Fibroblast of pulmonary artery (primary cell): ENCODE data around the gene RIPOR2.
"Not testable (repeated sequence)": the region's sequence is repeated elsewhere in the genome, so short reads cannot be mapped to it uniquely, and the experiment has no call there.

Source experiments
- DNase-seq: peaks from one replicate; pipeline ENCODE4 v3.0.0-alpha.2; 2010; ENCODE audit warnings: low read depth
- H3K4me3 ChIP-seq: replicated peaks from 2 replicates; pipeline ENCODE4 v1.5.1; 2011; ENCODE audit warnings: low read depth, mild to moderate bottlenecking, control low read depth, low read length, moderate library complexity
- TF ChIP-seq, protein P1 (sequence below): IDR thresholded peaks from 2 replicates; pipeline ENCODE4 v1.5.1; 2011; ENCODE audit warnings: mild to moderate bottlenecking, control low read depth, low read length, inconsistent platforms; ENCODE audit errors: missing control alignments

The RIPOR2 gene

DNA sequence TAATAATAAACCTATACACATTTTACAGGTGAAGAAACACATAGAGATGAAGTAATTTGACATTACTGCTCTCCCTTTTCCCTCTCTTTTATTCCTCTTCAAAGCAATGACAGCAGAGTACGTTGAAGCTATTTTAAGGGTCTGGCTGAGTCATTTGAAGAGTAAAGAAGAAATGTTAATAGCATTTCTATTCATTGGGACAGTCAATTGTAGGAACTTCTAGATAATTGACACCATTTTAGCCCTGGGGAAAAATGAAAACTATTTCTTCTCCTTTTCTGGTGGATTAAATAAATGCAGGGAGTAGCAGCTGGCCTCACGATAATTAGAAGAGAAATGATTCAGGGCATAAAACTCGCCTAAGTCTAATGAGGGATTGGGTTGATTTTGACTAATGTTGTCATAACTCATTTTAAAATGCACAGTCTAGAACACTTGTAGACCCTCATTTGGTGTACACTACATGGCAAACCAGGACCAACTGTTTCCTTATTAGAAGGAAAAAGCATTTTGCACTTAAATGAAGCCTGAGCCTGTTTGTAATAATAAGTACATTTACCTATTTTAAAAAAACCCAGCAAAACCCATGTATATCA lies 48.1 kb downstream of the RIPOR2 start:
- DNase-seq, result no peak
- TF ChIP-seq, protein P1, sequence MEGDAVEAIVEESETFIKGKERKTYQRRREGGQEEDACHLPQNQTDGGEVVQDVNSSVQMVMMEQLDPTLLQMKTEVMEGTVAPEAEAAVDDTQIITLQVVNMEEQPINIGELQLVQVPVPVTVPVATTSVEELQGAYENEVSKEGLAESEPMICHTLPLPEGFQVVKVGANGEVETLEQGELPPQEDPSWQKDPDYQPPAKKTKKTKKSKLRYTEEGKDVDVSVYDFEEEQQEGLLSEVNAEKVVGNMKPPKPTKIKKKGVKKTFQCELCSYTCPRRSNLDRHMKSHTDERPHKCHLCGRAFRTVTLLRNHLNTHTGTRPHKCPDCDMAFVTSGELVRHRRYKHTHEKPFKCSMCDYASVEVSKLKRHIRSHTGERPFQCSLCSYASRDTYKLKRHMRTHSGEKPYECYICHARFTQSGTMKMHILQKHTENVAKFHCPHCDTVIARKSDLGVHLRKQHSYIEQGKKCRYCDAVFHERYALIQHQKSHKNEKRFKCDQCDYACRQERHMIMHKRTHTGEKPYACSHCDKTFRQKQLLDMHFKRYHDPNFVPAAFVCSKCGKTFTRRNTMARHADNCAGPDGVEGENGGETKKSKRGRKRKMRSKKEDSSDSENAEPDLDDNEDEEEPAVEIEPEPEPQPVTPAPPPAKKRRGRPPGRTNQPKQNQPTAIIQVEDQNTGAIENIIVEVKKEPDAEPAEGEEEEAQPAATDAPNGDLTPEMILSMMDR, result no peak
- H3K4me3 ChIP-seq, result no peak overlapping the region

DNA sequence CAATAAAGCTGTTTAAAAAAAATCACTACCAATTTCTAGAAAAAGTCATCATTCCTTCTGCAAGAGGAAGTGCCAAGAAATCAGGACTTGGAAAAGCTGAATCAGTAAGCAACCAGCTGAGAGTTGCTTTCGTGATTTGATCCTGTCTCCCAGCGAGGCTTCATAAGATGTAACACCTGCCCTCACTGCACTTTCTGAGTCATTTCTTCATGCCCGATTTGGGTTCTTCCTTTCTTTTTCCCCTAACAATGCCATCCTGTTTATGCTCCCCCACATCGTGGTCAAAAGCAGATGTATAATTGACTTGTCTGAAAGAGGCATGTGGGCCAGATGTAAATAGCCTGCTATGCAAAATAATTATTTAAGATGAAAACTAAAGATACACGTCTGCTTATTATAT lies 52.1 kb downstream of the RIPOR2 start:
- peak; percentile 42 for DNase-seq
- TF ChIP-seq, protein P1, result no peak
- no peak overlapping the region for H3K4me3 ChIP-seq

DNA sequence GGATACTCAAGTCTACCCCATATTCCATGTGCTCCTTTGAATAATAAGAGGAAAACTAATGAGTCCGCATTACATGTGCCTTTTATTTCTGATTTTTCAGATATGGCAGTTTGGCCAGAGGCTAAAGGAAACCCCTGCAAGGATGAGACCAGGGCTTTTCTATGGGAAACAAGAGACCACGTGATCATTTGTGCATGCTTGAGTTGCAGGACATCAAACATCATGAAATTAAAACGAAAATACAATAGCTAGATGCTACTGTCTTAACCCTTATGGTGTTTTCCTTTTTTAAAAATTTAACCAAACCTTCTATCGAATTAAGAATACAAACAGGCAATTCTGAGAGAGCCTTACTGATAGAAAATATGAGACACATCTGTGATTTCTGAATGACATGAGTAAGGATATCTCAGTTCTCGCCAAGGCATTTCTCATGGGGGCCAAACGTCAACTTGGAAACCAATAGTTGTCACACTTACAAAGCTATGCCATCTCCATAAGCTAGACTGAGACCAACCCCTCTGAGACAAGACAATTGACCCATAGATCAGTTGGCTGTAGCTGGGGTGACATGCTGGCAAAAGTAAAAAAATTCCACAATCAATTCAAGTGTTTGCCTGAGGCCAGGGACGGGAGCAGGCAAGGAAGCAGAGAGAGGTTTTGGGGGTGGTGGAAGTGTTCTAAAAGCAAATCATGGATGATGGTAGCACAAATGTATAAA lies 52.8 kb downstream of the RIPOR2 start:
- TF ChIP-seq, protein P1, result no peak
- H3K4me3 ChIP-seq, result no peak overlapping the region
- no peak for DNase-seq

DNA sequence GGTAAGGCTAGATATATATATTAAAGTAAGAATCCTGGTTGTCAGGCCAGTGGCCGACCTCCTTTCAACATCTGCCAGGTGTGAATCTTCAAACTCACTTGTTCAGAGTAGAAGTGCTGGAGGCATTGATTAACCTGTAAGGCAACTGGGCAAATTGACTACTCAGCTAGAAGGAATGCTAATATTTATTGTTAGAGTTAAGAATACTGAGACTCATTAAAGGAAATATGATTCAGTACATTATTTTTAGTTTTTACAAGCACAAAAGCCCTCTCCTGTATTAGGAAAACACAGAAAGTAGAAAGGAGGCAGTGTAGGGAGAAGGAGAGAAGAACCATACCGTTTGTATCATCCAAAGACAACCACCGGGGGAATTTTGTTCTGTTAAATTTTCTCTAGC lies 53.5 kb downstream of the RIPOR2 start:
- H3K4me3 ChIP-seq, result no peak overlapping the region
- TF ChIP-seq, protein P1, result no peak
- no peak for DNase-seq

DNA sequence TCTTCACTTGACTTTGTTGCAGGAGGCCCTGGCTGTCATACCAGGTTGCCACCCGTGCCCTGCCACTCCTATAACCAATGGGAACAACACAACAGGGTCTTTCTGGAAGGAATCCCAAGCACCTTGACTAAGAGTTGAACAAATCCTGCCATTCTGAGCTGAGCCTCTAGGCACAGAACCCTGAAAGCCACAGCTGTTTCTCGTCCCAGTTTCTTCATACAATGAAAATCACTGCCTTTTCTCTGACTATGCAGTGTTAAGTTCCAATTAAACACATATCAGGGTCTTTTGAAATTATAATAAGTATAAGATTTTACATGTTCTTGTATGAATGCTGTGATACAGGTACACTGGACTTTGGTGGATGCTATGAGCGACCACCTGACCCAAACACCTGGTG lies 54.4 kb downstream of the RIPOR2 start:
- TF ChIP-seq, protein P1, result no peak
- DNase-seq, result no peak
- H3K4me3 ChIP-seq, result no peak overlapping the region

DNA sequence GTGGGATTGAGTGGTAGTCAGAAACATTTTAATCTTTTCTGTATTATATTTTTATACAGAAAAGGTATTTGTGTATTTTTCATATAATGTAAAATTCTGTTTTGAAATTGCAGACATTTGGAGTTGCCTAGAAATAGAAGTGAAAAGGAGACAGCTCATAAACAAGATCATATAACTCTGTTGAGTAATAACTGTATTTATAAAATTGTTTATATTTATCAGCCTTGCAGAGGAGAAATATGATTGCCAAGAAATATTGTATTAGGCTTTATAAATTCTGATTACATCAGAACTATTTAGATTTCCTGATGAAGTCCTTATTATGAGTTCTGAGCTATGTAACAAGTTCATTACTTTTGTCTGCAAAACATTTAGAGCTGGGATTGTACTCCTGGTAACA lies 55.3 kb downstream of the RIPOR2 start:
- DNase-seq, result no peak
- TF ChIP-seq, protein P1, result no peak
- H3K4me3 ChIP-seq, result no peak overlapping the region

DNA sequence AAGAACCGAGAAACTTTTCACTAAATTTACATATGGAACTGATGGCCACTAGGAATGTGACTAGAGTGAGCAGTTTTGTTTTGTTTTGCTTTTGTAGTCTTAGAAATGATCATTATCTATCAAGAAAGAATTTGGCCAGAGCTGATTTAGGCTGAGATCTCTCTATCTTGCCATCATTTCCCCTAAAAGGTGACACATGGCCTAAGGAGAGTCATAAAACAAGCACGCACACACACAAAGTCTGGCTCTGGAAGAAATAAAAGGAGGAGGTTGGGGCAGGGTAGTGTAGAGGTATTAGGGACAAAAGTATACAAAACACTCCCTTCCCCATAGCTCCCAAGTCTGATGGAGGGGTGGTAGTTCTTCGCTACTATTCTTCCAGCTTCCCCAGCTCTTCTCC lies 56.4 kb downstream of the RIPOR2 start:
- no peak for DNase-seq
- no peak overlapping the region for H3K4me3 ChIP-seq
- TF ChIP-seq, protein P1, result no peak

DNA sequence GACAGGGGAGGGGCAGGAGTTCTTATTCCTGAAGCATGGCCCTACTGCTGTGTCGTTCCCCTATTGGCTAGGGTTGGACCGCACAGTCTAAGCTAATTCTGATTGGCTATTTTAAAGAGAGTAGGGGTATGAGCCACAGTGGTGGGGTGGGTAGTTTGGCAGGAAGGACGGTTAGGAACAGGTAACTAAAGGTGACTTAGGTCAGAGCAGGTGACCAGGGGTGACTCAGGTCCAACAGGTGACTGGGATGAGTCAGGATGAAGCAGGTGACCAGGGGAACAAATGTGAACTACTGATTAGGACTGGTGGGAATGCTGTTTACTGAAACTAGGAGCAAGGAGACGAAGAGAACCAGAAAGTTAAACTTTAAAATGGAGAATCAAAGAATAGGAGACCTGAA lies 58.0 kb downstream of the RIPOR2 start:
- not testable (repeated sequence) for DNase-seq, H3K4me3 ChIP-seq
